ENCODE data around the gene SDC1.

Gene SDC1

DNA sequence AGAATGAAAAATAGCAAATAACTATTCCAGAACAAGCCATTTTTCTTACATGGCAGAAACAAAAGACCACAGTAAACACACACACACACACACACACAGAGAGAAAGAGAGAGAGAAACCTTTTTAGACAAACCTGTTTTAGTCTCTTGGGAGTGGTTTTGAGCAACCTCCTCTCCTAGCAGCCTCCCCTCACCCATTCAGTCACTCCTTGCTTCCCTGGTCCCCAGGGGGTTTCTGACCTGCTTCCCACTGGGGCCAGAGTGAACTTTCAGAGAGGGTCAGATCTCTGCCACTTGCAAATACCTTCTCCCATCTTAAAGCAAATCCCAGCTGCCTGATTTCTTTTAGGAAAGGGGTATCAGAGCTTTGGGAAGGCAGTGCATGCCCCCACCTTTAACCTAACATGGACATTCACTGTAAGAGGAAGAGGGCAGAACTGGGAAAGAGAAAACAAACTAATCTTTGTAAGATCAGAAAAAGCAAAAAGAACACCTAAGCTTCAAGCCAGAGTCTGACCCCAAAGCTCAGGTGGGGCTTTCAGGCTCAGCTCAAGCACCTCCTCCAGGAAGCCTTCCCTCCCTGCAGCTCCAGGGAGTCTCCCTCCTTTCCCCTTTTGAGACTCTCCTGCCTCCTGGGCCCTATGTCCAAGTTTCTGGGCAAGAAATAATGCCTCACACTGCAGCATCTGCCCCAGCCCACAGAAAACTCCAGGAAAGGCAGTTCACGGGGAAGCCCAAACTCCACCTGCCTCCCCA lies 2.7 kb downstream of the SDC1 start:
- Histone ChIP-seq H3K27me3 (replicated peaks; ENCODE audit: control insufficient read depth, insufficient read depth, low read length, poor library complexity, severe bottlenecking) (peaks cover 11% of the 10 kb centered on the region), H3K4me3 (ENCODE audit: insufficient read depth, low read depth, low read length, poor library complexity, severe bottlenecking) (no peak overlapping the region), H3K27ac (ENCODE audit: insufficient read depth, low read length, poor library complexity, severe bottlenecking) (no peak overlapping the region), H3K36me3 (ENCODE audit: control insufficient read depth, insufficient read depth, low read length) (no peaks in the 10 kb centered on the region), H3K9me3 (ENCODE audit: control insufficient read depth, low read length) (no peaks in the 10 kb centered on the region), H3K4me1 (ENCODE audit: control insufficient read depth, insufficient read depth, low read length, poor library complexity, severe bottlenecking) (peaks cover 13% of the 10 kb centered on the region)
- DNase-seq: no peak

GRCh38 chr2:20221555-20221973 lies 3.4 kb downstream of the SDC1 start:
- DNase-seq: no peak
- H3K27ac ChIP-seq (ENCODE audit: insufficient read depth, low read length, poor library complexity, severe bottlenecking): no peak overlapping the region
- peaks cover 11% of the 10 kb centered on the region for H3K27me3 ChIP-seq (replicated peaks; ENCODE audit: control insufficient read depth, insufficient read depth, low read length, poor library complexity, severe bottlenecking)
- H3K9me3 ChIP-seq (ENCODE audit: control insufficient read depth, low read length): no peaks in the 10 kb centered on the region
- peaks cover 13% of the 10 kb centered on the region for H3K4me1 ChIP-seq (ENCODE audit: control insufficient read depth, insufficient read depth, low read length, poor library complexity, severe bottlenecking)
- no peak overlapping the region for H3K4me3 ChIP-seq (ENCODE audit: insufficient read depth, low read depth, low read length, poor library complexity, severe bottlenecking)
- no peaks in the 10 kb centered on the region for H3K36me3 ChIP-seq (ENCODE audit: control insufficient read depth, insufficient read depth, low read length)

- Histone ChIP-seq H3K4me3 (ENCODE audit: insufficient read depth, low read depth, low read length, poor library complexity, severe bottlenecking) (no peak overlapping the region), H3K9me3 (ENCODE audit: control insufficient read depth, low read length) (no peaks in the 10 kb centered on the region), H3K27me3 (replicated peaks; ENCODE audit: control insufficient read depth, insufficient read depth, low read length, poor library complexity, severe bottlenecking) (peaks cover 11% of the 10 kb centered on the region), H3K4me1 (ENCODE audit: control insufficient read depth, insufficient read depth, low read length, poor library complexity, severe bottlenecking) (peaks cover 13% of the 10 kb centered on the region), H3K36me3 (ENCODE audit: control insufficient read depth, insufficient read depth, low read length) (no peaks in the 10 kb centered on the region), H3K27ac (ENCODE audit: insufficient read depth, low read length, poor library complexity, severe bottlenecking) (no peak overlapping the region)
- DNase-seq: no peak
Observed at GRCh38 chr2:20220806-20221554, 4.0 kb downstream of the SDC1 start.

GRCh38 chr2:20219763-20220380 lies 5.1 kb downstream of the SDC1 start:
- DNase-seq: no peak
- Histone ChIP-seq H3K36me3 (ENCODE audit: control insufficient read depth, insufficient read depth, low read length) (no peaks in the 10 kb centered on the region), H3K4me3 (ENCODE audit: insufficient read depth, low read depth, low read length, poor library complexity, severe bottlenecking) (no peak overlapping the region), H3K9me3 (ENCODE audit: control insufficient read depth, low read length) (no peaks in the 10 kb centered on the region), H3K27ac (ENCODE audit: insufficient read depth, low read length, poor library complexity, severe bottlenecking) (no peak overlapping the region), H3K27me3 (replicated peaks; ENCODE audit: control insufficient read depth, insufficient read depth, low read length, poor library complexity, severe bottlenecking) (peaks cover 5% of the 10 kb centered on the region), H3K4me1 (ENCODE audit: control insufficient read depth, insufficient read depth, low read length, poor library complexity, severe bottlenecking) (peaks cover 6% of the 10 kb centered on the region)

DNA sequence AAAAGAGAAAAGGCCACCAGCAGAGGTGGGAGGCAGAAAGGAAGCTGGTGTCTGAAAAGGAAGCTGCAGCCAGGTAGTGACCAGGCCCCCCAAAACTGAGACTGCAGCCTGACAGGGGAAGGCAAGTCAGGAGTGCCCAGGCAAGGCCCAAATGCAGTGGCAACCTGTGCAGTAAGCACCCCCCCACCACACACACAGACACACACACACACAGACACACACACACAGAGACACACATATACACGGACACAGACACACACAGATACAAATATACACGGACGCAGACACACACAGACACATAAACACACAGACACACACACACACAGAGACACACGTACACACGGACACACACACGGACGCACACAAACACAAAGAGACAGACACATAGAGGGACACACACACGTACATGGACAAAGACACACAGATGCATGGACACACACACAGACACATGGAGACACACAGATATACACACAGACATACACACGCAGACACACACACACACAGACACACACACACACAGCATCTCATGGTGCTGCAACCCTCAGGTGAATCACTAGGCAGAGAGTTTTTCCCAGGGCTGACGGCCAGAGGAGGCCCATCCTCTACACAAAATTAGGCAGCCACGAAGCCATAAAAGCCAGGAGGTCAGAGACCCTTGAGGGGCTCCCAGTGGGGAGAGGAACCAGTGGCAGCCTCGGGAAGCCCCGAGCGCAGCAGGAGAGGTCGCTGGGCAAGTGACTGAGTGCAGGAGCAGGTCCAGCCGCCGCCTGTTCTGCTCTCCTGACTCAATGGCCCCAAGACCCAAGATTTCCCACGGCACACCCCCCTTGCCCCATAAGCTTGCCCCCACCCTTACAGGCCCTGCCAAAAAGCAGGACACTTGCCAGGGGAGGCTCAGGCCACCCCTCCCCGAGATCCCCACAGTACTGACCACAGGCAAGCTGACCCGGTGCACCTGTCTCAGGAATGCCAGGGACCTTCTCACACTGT lies 6.3 kb downstream of the SDC1 start:
- Histone ChIP-seq H3K36me3 (ENCODE audit: control insufficient read depth, insufficient read depth, low read length) (no peaks in the 10 kb centered on the region), H3K27me3 (replicated peaks; ENCODE audit: control insufficient read depth, insufficient read depth, low read length, poor library complexity, severe bottlenecking) (peaks cover 5% of the 10 kb centered on the region), H3K27ac (ENCODE audit: insufficient read depth, low read length, poor library complexity, severe bottlenecking) (no peak overlapping the region), H3K4me3 (ENCODE audit: insufficient read depth, low read depth, low read length, poor library complexity, severe bottlenecking) (no peak overlapping the region), H3K4me1 (ENCODE audit: control insufficient read depth, insufficient read depth, low read length, poor library complexity, severe bottlenecking) (peaks cover 4% of the 10 kb centered on the region), H3K9me3 (ENCODE audit: control insufficient read depth, low read length) (no peaks in the 10 kb centered on the region)
- DNase-seq: no peak

GRCh38 chr2:20217041-20217970 lies 7.6 kb downstream of the SDC1 start:
- Histone ChIP-seq H3K9me3 (ENCODE audit: control insufficient read depth, low read length) (no peaks in the 10 kb centered on the region), H3K27me3 (replicated peaks; ENCODE audit: control insufficient read depth, insufficient read depth, low read length, poor library complexity, severe bottlenecking) (no peaks in the 10 kb centered on the region), H3K4me3 (ENCODE audit: insufficient read depth, low read depth, low read length, poor library complexity, severe bottlenecking) (no peak overlapping the region), H3K27ac (ENCODE audit: insufficient read depth, low read length, poor library complexity, severe bottlenecking) (no peak overlapping the region), H3K4me1 (ENCODE audit: control insufficient read depth, insufficient read depth, low read length, poor library complexity, severe bottlenecking) (no peaks in the 10 kb centered on the region), H3K36me3 (ENCODE audit: control insufficient read depth, insufficient read depth, low read length) (no peaks in the 10 kb centered on the region)
- DNase-seq: no peak

- no peaks in the 10 kb centered on the region for H3K9me3 ChIP-seq (ENCODE audit: control insufficient read depth, low read length)
- H3K27ac ChIP-seq (ENCODE audit: insufficient read depth, low read length, poor library complexity, severe bottlenecking): no peak overlapping the region
- no peaks in the 10 kb centered on the region for H3K27me3 ChIP-seq (replicated peaks; ENCODE audit: control insufficient read depth, insufficient read depth, low read length, poor library complexity, severe bottlenecking)
- H3K4me1 ChIP-seq (ENCODE audit: control insufficient read depth, insufficient read depth, low read length, poor library complexity, severe bottlenecking): no peaks in the 10 kb centered on the region
- no peak for DNase-seq
- H3K36me3 ChIP-seq (ENCODE audit: control insufficient read depth, insufficient read depth, low read length): no peaks in the 10 kb centered on the region
- H3K4me3 ChIP-seq (ENCODE audit: insufficient read depth, low read depth, low read length, poor library complexity, severe bottlenecking): no peak overlapping the region
Observed at GRCh38 chr2:20216130-20217025, 8.6 kb downstream of the SDC1 start.

DNA sequence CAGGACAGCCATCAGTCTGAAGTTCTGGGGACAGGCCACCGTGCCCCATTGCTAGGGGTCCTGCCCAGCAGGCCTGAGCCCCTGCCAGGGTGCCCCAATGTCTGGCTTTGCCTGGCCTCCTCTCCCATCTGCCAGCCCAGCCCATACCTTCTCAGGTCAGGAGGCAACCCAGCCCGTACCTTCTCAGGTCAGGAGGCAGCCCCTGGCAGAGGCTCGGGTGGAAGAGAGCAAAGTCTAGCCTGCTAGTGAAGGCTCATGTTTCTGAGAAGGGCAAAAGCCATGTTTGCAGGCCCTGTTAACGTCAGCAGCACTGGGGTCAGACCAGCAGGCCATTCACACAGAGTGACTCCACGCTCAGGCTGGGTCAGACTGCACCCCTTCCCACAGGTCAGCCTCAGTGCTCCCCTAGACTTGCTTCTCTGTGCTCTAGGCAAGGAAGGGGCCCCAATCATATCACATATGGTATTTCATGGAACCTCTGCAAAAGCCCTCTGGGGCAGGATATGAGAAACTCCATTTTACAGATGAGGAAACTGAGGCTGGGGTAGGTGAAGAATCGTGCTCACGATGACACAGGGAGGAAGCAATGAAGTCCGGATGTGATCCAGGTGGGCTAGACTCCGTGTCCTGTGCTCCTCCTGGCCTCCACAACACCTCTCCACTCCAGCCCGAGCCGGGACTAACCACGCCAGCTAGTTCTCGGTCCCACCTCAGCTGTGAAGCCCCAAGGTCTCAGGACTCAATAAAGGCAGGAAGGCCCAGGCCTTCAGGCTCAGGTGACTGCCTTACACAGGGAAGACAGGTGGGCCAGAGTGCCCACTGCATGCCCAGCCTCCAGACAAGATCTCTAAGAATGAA lies 9.5 kb downstream of the SDC1 start:
- no peak for DNase-seq
- Histone ChIP-seq H3K27me3 (replicated peaks; ENCODE audit: control insufficient read depth, insufficient read depth, low read length, poor library complexity, severe bottlenecking) (no peaks in the 10 kb centered on the region), H3K4me1 (ENCODE audit: control insufficient read depth, insufficient read depth, low read length, poor library complexity, severe bottlenecking) (no peaks in the 10 kb centered on the region), H3K4me3 (ENCODE audit: insufficient read depth, low read depth, low read length, poor library complexity, severe bottlenecking) (no peak overlapping the region), H3K27ac (ENCODE audit: insufficient read depth, low read length, poor library complexity, severe bottlenecking) (no peak overlapping the region), H3K9me3 (ENCODE audit: control insufficient read depth, low read length) (no peaks in the 10 kb centered on the region), H3K36me3 (ENCODE audit: control insufficient read depth, insufficient read depth, low read length) (no peaks in the 10 kb centered on the region)

Measured in effector memory CD4-positive, alpha-beta T cell (primary cell).